T-helper 1 cell (primary cell): ENCODE data around the gene RRH.
"Not testable (repeated sequence)": the region's sequence is repeated elsewhere in the genome, so short reads cannot be mapped to it uniquely, and the experiment has no call there.

Source experiments
- DNase-seq, 5 donors: peaks; one replicate each; pipeline ENCODE4 v3.0.0-alpha.2; 2012 to 2020

RRH gene

DNA sequence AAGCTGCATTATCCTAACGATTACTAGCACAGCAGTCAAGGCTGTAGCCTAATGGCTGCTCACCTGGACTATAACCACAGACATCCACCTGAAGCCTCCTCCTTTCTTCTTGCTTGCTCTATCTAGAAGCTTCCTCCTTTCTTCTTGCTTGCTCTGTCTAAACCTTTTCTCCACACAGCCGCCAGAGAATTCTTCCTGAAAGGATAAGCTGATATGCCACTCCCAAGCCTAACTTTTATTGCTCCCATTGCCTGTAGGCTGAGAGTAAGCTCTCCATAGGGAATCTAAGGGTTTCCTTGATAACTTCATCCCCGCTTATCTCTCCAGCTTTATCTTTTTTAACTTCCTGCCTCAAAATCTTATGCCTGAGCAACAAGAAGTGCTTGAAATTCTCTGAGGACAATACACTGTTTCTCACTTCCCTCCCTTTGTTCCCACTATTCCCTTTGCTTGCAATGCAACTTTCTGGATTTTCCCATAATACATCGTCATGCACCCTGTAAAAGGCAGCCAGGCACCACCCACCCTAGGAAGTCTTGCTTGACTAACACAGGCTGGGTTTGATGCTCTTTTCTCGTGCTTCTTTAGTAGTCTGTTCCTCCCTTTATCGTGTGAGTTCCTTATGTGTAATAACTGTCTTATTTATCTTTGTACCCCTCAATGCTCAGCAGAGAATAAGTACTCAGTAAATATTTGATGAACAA, 18.8 kb downstream of the RRH start:
- DNase-seq, result no peak

DNA sequence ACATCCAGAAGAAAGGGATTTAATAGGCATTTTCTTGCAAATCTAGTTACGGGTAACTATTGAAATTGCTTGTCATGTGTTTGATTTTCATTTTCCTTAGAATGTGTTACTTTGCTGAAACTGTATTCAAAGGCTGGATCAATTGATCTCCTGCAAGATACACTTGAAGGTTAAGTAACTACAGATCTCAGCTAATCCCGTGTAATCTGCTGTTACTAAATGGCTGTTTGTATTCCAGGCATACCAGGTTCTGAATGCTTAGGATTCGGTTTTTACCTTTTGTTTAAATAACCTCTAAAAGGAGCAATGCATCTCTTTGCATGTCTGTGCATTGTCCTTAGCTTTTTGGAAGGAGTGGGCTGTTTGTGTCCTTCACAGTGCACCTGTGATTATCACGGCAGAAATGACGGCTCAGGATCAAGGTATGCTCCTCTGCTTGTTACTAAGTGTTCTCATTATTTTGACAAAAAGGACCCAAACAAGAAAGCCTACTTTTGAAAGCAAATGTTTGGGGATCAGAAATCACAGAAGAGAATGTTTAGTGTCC, 20.2 kb downstream of the RRH start, which contains the start of gene LRIT3:
Gene LRIT3, plus strand, starts transcription at position 212 of the 547 bp plus-strand sequence. Its CDS starts 95 bp downstream, at position 307.
- no peak for DNase-seq

DNA sequence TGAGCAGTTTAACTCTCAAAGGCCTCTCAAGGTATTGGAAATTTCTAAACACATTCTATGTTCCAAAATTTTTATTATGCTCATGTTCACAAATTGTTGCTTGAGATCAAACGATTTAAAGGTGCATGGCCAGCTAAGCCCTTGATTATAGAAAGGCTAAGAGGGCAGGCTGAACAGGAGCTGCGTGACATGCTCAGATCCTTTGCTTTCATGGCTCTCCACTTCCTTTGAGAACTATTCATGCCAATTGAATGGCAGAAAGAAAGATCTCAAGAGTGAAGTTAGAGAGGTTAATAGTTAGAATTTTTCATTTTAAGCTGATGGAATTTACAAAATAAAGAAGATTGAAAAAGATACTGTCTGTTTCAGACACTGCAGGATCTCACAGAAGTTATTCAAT, 20.7 kb downstream of the RRH start:
- no peak for DNase-seq

DNA sequence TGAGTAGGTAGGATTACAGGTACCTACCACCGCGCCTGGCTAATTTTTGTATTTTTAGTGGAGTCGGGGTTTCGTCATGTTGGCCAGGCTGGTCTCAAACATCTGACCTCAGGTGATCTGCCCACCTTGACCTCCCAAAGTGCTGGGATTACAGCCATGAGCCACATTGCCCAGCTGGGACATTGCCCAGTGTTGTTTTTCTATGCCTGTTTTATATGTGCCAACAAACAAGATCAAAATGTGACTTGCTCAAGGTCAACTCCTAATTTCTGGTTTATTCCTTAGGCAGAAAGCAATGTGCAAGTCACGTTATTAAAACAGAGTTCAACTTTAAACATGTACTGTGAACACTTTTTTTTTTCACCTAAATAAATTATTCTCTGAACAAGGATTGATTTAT, 22.8 kb downstream of the RRH start:
- no peak for DNase-seq

DNA sequence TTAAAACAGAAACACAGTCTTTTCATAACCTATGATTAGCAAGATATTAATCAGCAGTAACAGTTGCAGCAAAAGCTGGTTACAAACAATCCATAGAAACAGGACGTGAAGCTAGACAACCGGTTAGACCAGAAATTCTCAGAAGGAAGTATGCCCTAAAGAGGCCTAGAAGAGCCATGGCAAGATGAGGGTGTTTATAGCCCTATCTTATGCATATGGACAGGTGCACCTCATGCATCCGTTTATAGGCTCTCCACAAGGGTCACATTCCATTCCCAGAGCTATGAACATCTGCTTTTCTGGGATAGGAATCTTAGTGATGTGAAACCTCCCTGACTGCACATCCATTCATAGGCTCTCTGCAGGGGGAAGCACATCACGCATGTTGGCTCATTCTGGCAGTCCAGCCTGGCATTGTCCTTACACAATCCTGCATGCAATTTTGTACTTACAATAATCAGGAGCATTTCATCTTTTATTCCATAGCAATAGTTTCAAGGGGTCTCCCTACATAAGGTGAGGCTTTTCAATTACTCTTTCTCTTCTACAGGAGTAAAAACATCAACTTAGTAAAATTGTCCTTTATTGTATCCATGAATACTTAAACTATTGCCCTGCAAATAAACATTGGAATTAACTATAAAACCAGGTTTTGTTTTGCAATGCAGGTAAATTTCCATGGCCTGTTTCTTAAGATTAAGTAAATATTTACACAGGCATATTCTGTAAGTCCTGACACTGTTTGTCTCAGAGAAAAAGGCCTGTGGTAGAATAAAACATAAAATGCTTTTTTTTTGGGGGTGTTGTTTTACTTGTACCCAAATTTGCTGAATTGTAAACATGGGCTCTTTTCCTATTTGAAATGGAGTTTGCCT, 31.9 kb downstream of the RRH start:
- DNase-seq, result not testable (repeated sequence)

DNA sequence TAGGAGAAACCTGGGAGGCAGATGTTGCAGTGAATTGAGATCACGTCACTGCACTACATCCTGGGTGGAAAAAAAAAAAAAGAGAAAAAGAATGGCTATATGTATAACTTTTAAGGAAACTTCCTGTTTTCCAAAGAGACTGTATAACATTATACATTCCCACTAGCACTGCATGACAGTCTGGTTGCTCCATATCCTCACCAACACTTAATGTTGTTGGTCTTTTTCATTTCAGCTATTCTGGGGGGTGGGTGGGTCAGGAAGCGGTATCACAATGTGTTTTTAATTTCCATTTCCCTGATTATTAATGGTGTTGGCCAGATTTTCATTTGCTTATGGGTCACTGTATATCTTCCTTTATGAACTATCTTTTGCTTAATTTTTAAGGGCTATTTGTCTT, 33.5 kb downstream of the RRH start:
- DNase-seq, result no peak

DNA sequence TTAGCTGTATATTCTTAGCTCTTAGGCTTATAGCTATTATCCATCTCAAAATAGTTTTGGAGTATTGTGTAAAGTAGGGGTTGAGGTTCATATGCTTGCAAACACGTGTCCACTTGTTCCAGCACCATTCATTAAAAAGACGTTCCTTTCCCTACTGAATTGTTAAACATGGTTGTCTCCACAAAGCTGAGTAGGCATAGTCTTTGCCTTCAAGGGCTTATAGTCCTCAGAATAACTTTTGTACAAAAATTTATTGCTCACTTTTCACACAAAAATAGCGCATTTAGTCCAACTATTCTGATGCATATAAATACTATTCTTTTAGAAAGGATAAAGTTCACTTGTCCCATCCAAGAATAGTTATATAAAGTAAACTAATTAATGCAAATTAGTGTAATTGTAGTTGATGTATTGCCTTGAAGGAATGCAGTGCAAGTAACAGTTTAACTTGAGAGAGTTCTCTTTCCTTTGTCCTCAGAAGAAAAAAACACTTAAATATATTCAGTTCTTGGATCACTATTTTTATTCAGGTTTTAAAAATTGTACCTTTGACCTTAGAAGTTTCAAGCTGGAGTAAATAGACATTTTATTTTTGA, 34.2 kb downstream of the RRH start:
- DNase-seq, result no peak

DNA sequence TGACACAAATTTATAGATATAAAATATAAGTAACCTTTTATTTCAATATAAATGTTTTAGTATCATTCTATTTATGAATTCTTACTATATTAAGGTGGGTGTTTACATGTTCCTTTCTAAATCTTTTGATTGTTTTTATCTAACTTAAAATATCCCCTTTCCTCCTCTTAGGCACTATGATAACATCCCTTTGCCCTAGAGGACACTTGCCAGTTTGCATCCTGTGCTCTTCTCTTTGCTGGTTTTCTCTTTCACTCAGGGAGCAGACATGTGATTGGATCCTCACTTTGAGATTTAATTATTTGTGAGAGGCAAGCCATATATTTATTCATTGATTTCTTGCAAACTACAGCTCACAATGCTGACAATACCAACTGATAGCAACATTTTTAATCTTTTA, 36.4 kb downstream of the RRH start:
- no peak for DNase-seq

DNA sequence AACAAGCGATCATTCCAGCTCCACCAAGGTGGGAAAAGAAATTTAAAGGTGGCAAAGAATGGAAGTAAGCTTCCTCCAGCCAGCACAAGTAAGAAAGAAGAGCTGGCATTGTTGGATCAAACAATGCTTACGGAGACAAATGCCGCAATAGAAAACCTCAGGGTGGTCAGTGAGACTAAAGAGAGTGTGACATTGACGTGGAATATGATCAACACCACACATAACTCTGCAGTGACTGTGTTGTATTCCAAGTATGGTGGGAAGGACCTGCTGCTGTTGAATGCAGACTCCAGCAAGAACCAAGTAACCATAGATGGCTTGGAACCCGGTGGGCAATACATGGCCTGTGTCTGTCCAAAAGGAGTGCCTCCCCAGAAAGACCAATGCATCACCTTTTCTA, 42.3 kb downstream of the RRH start:
- DNase-seq, result no peak

DNA sequence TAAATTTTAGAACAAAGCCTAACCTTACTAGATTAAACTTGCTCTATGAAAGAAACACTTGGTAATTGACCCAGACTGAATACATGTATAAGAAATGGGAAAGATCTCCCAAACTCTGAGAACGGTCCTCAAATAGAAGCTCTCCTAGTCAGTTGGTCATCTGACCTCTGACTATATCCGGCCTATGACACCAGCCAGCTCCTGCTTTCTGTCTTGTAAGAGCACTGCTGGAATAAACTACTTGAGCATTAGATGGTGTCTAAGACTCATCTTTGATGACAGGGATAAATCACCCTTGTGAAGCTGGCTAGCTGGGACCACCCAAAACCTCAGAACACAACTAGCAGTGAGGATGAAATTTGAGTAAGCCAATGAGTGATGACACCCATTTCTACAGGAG, 44.3 kb downstream of the RRH start:
- DNase-seq, result no peak

DNA sequence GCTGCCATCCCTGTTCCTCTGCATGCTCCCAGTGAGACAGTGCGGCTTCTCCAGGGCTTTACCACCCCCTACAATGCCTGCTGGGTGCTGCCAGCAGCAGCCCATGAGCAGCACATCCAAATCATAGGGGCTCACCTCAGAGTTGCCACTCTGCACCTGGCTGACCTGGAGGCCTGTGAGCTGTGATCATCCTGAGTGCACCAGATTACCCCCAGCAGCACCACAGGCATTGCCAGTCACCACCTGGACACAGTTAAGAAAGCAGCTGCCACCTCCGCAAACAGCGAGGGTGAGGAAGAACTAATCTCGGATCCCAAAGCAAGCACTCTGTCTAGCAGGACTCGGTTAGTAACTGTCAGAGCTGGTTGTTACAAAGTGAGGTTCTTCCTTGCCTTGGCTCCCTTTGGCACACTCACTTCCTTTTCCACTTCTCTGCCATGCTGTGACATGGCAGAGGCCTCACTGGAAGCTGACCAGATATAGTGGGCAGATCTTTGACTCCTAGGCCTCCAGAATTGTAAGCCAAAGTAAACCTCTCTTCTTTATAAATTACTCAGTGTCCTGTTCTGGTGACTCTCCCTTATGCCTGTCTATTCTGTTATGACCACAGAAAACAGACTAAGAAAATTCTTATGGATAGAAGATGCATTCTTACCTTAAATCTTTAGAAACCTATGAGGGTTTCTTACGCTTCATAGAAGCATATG, 45.3 kb downstream of the RRH start:
- no peak for DNase-seq

DNA sequence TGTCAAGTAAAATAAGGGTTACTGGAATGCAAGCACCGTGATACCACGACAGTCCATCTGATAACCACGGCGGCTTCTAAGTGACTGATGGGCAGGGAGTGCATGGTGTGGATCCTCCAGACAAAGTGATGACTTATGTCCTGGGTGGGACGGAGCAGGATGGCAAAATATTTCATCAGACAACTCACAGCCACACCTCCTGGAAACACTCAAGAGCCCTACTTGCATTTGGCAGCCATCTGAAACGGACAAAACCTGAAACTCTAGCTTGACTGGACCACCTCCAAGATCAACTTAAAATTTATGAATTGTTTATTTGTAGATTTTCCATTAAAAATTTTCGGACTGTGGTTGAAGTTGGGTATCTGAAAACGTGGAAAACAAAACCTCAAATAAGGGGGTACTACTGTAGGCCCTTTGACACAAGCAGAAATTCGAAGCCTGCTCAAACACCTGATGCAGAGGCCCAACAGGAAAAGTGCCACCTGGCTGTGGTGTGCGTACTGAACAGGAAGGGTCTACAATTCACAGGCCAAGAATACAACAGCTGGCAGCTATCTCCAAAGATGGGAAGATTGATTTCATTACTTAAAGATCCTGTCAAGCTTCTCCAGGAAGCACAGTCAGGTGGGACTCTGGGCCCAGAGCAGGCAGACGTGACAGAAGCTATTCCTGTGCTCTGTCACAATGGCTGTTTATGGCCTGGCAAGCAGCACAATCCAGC, 46.2 kb downstream of the RRH start:
- no peak for DNase-seq

DNA sequence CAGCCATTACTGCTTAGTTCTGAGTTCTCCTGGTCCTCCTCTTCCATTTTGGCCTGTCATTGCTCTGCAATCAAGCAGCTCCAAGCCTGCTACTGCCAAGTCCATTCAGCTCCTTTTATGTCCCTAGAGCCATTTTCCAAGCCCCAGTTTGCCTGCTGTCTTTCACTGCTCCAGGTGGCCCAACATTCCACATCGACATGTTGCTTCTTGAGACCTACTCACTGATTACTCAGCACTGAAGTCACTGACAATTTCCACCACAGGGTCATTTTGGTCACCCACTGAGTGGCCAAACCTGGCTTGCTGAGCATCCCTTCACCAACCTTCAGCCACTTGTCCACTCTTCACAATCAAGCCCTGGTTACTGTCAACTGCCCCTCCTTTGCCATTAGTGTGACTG, 47.3 kb downstream of the RRH start:
- DNase-seq, result no peak

DNA sequence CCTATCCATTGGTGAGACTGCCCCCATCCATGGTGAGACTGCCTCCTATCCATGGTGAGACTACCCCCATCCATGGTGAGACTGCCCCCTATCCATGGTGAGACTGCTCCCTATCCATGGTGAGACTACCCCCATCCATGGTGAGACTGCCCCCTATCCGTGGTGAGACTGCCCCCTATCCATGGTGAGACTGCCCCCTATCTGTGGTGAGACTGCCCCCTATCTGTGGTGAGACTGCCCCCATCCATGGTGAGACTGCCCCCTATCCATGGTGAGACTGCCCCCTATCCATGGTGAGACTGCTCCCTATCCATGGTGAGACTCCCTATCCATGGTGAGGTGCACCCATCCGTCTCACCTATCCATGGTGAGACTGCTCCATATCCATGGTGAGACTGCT, 47.8 kb downstream of the RRH start:
- not testable (repeated sequence) for DNase-seq

DNA sequence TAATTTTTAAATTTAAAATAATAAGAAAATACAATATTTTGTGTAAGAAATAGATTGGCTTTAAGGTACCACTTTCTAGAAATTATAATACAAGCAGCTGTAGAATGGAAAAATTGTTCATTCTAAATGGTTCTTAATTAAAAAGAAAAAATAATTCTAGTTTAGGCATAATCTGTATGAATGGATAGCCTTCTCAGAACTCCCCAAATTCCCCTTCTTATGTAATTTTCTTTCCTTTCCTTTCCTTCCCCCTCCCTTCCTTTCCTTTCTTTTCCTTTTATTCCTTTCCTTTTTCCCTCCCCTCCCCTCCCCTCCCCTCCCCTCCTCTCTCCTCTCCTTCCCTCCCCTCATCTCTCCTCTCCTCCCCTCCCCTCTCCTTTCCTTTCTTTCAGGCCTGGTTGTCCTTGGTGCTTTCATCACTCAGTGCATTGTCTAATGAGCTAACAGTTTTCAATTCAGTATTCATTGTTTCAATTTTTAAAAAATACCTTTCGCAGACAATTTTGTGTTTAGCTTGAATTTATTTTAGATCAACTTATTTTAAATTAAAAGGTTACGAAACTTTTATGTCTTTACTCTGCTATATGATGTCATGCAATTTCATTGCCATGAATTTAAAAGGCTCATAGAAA, 49.0 kb downstream of the RRH start:
- DNase-seq, result no peak

DNA sequence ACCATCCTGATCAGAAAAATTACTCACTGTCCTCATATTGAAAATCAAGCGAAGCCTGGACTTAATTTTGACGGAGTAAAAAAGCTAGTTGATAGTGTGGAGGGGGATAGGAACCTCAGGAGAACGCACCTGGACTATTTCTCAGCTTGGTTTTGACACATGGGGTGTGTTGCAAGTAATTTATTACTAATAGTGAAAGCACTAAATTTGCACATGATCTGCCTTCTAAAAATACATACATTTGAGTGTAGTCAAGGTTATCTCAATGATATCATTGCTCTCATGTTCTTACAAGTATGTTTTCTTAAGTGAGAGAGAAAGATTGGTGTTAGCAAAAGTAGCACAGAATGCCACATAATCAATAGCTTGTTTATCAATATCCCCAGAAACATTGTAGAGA, 49.6 kb downstream of the RRH start:
- DNase-seq, result no peak

DNA sequence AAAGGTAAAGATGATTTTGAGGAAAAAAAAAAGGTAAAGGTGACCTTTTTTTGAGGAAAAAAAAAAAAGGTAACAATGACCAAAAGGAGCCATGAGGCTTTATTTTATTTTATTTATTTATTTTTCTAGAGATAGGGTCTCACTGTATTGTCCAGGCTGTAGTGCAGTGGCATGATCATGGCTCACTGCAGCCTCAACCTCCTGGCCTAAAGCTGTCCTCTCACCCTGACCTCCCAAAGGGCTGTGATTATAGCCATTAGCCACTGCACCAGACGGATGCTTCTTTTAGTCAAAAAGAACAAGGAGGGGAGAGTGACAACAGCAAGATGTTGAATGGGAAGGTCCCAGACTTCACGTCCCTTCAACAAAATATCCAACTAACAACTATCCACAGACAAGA, 50.6 kb downstream of the RRH start:
- no peak for DNase-seq

DNA sequence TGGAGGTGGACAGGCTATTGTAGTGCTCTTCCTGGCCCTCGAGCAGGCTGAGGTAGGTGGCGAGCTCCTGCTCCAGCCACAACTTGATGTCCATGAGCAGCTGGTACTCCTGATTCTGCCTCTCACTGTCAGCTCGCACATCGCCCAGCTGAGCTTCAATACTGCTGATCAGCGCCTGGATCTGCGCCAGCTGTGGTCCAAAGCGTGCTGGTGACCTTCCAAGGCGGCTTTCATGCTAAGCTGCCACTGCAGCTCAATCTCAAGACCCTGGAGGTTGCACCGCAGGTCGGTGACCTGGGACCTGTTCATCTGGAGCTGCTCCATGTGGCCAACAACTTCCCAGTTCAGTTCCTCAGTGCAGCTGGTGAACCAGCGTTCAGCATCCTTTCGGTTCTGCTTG, 51.3 kb downstream of the RRH start:
- DNase-seq, result no peak

DNA sequence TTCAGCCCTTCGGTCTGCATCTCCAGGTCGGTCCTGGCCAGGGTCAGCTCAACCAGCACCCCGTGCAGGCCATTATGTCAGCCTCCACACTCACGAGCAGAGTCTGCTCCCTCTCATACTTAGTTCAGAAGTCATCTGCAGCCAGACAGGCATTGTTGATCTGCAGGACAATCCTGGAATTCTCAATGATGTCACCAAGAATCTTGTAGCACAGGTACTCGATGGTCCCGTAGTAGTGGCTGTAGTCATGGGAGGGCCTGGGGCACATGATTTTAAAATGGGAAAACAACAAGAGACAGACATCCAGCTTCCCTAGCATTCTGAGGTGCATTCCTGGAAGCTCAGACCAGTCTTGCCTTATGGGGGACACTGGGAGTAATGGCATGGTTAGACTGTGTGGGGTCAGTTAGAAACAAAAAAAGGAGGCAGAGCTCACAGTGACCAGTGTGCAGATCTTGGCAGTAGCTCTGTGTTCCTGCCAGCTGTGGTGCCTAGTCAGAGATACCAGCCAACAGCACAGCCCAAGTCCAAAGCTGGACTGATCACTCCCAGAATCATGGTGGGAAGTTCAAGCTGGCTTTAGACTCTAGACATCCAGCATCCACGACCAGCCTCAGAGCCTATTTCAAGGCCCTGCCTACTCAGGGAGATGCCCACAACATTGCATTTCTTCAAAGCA, 52.0 kb downstream of the RRH start:
- DNase-seq, result no peak

DNA sequence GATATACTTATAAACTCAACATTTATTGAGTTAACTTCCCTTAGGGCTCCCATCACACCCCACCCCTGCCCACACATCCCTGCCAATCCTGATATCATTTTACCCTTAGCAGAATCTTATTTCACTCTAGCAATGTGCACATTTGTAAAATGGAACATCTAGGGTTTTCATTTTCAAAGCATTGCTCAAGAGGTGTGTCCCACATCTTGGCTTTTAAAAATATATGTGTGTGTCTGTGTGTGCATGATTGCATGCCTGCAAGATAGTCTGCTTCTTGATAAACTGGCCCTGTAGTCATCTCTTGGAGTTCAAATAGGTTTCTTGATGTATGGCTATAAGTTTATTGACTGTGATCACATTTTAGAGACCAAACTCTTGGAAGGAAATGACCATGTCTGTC, 58.5 kb downstream of the RRH start:
- no peak for DNase-seq

DNA sequence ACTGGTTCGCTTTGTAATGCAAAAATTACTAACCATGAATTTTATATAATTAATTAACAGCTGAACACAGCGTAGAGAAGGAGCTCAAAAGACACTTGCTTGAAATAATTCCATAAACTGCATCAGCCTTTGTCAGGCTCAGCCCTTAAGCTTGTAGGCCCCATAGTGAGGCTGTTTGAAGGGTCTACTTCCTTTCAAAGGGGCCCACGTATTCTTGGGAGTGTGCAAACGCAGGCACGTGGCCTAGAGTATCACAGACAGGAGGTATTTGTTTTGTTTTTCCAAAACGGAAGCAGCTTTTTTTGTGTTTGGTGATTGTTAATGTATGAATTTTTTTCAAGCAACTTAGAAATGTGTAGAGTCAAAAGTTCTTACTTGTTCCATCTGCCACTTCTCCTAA, 59.3 kb downstream of the RRH start:
- no peak for DNase-seq
